NCI-H187 treated with DMSO at 0.1 percent for 48 hours (cell line): ENCODE measurements around the gene GPATCH1.

Experiments used
- DNase-seq: peaks from one replicate; lab custom pipeline; 2025; lab: John Stamatoyannopoulos, UW

Gene GPATCH1

DNA sequence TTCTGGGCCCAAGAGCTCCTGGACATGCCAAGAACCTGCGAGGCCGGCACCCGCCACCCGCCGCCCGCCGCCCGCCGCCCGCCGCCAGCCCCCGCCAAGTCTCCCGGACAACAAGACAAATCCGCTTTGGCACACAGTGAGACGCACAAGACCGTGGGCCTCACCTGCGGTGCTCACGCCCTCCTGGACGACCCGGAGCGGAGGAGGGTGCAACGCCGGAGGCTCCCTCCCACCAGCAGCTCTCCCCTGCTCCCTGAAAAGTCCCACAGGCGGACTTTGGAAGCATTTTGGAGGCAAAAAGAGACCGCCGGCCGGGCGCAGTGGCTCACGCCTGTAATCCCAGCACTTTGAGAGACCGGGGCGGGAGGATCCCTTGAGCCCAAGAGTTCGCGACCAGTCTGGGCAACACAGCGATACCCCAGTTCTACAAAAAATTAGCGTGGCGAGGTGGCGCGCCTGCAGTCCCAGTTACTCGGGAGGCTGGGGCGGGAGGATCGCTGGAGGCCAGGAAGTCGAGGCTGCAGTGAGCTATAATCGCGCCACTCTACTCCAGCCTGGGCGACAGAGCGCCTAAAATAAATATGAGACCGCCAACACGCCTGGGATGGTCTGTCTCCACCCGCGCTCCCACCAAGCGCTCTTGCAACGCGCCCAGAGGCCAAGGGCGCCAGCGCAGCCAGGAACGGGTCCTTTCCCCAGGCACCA, 17.1 kb upstream of the GPATCH1 start:
- no peak for DNase-seq

DNA sequence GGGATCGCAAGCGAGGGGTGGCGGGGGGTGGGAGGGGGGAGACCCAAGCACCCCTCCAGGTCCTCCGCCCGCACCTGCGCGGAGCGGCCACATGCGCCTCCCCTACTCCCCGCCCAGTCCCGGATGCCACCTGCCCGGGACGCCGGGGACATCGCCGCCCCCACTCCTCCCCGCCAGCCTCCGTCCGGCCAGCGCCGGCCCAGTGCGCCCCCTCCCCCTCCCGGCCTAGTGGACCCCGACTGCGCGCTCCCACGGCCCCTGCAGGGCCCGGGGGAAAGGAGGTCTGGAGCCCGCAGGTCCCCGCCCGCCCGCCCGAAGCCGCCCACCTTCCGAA, 16.6 kb upstream of the GPATCH1 start:
- no peak for DNase-seq

GRCh38 chr19:33064792-33065550, 16.0 kb upstream of the GPATCH1 start, which contains the start of gene RHPN2:
Gene RHPN2 (minus strand): TSS chr19:33064888. CDS start chr19:33064852, 36 bp downstream.
- no peak for DNase-seq

DNA sequence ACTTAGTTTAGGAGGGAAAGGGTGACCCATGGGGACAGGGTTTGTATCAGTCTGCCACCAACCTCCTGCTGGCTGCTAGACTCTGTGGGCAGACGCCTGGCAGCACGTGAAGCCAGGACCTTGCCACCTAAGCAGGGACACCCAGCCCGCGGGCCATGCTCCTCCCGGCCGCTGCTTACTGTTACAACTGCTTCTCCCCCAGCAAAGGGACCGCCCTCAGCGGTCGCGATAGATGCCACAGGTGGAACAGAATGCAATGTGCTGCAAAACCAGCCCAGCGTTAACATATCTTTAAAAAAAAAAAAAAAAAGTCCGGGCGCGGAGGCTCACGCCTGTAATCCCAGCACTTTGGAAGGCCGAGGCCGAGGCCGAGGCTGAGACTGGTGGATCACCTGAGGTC, 14.4 kb upstream of the GPATCH1 start:
- DNase-seq: no peak

DNA sequence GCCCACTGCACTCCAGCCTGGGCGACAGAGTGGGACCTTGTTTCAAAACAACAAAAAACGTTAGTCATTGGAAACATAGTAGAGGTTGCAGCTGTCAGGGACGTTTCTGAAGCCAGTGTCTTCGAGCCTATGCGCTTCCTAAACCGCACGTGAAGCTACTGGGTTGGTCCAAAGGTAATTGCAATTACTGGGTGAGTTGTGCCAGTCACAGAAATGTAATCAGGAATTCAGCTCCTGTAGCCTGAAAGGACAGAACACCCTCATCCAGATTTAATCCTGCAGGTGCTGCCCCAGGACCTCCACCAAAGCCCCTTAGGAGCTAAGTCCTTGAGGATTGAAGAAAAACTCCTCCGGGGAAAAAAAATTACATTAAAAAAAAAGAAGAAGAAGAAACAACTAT, 13.9 kb upstream of the GPATCH1 start:
- DNase-seq: no peak

- DNase-seq: no peak
Observed at GRCh38 chr19:33071887-33072286, 9.1 kb upstream of the GPATCH1 start.

- no peak for DNase-seq
Observed at GRCh38 chr19:33075519-33075918, 5.5 kb upstream of the GPATCH1 start.

DNA sequence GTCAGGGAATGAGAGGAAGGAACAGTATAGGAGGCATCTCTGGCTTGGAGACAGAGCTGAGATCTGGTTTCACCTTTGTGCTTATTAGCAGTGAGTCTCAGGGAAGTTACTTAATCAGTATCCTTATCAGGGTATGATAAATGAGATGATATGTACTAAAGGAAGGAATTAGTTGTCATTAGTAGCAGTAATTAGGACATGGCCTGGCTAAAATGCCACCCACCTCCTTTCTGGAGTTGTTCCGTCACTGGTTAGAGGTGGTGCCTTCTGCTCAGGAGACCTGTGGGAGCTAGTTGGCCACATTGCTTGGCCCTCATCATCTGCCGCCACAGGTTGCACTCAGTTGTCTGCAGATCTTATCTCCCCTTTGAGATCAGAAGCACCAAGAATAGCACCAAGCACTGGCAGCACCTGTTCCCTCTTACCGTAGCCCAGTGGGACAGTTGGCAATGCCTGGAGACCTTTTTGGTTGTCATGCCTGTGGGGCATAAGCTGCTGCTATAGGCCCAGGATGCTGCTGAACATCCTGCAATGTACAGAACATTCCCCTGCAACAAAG, 4.7 kb downstream of the GPATCH1 start:
- DNase-seq: no peak

DNA sequence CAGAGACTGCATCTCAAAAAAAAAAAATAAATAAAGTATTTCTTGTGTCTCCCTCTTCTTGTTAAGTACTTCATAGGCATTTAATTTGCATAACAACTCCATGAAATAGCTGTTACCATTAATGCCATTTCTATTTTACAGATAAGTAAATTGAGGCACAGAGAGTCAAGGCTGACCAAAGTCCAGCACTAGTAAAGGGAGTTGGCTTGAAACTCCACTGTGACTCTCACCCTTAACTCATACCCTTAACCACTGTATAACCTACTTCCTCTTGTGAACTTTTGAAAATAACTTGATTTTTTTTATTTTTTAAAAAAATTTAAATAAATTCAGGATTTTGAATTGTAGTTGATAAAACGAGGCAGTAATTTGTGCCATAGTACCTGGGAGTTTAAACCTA, 6.0 kb downstream of the GPATCH1 start:
- no peak for DNase-seq

- no peak for DNase-seq
Observed at GRCh38 chr19:33089010-33089409, 8.0 kb downstream of the GPATCH1 start.

DNA sequence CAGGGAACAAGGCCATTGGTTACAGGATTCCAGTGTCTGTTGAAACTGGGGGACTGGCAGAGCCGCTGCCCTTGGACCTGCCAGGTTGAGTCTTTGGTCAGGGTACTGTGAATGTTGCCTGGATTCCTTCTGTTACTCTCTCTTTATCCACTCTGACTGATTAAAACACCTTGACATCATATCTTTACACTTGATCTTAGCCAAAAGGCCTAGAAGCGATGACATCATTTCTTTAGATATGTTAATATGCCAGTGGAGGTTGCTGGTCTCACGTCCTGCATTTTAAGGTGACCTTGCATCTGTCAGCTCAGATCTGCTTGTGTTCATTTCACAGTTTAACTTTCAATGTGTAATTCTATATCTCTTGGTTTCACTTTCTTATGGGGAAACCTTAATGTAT, 9.2 kb downstream of the GPATCH1 start:
- DNase-seq: no peak

DNA sequence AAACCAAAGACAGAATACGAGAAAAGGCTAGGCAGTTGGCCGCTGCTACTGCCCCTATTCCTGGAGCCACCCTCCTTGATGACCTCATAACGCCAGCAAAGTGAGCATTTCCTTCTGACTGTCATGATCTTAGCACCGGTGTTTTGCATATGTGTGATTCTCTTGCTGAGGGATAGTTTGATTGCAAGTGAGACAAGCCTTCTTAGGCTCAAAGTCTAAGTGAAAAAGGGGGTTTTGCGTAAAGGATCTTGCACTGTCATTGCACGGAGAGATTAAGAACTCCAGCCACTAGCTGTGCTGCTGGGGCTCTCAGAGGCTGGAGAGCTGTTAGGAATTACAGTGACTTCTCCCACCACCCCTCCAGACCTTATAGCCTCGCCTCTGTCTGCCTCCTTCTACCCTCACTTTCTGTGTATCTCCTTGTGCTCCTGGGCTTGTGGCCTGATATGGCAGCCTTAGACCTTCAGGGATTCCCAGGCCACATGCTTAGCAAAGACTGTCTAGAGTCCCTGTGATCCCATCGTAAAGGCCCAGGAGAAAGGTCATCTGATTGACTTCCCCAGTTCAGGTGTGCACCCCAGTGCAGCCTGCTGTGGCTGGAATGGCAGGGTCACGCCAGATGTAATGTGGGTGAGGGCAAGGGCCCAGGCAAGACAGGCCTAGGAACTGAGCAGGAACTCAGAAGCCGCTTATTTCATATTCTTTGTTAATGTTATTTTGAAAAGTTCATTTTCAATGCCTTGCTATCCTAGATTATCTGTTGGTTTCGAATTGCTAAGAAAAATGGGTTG, 12.6 kb downstream of the GPATCH1 start:
- no peak for DNase-seq

DNA sequence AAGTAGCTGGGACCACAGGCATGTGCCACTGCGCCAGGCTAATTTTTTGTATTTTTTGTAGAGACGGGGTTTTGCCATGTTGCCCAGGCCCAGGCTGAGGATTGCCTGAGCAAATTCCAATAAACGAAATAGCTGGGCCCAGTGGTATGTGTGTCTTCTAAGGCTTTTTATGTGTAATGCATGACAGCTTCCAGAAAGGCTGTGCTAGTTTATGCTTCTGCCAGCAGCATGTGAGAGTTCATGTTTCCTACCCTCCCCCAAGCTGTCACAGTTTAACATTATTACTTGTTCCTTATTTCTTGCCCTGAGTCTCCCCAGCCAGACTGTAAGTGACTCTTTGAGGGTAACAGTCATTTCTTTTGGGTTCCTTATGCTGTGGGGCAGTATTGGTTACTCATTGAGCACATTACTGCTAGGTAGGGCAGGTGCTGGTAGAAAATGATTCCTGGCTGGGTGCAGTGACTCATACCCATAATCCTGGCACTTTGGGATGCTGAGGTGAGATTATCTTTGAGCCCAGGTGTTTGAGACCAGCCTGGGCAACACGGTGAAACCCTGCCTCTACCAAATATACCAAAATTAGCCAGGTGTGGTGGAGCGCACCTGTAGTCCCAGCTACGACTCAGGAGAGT, 13.6 kb downstream of the GPATCH1 start:
- DNase-seq: no peak

DNA sequence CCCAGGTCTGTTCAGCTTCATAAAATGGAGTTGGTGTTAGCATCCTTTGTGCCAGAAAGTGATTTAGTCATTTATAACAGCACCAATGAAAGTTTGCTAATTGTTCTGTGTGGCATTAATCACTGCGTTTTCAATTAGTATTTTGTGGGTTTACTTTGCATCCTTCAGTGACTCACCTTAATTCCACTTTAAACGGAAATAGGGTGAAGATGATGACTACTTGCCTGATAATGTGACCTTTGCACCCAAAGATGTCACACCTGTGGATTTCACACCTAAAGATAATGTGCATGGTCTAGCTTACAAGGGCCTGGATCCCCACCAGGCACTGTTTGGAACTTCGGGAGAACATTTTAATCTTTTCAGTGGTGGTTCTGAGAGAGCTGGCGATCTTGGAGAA, 15.0 kb downstream of the GPATCH1 start:
- no peak for DNase-seq

- no peak for DNase-seq
Observed at GRCh38 chr19:33098055-33098534, 17.1 kb downstream of the GPATCH1 start.

- no peak for DNase-seq
Observed at GRCh38 chr19:33100894-33101644, 20.1 kb downstream of the GPATCH1 start.

DNA sequence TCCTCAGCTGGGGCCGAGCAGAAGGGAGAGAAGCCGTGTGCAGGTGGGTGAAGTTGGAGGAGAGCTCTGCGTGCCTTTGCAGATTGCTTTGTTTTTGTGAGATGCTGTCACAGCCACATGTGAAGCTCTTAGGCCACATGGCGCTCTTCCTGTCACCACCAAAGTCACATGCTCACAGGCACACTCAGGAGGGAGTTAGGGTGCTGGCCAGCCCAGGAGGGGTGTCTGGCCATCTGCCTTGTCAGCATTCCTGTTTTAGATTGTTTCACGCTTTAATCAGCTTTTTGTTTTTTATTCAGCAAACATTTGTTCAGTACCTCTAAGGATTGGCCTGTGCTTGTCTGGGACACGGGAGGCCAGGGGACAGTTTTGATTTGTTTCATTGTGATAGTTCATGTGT, 21.9 kb downstream of the GPATCH1 start:
- no peak for DNase-seq

DNA sequence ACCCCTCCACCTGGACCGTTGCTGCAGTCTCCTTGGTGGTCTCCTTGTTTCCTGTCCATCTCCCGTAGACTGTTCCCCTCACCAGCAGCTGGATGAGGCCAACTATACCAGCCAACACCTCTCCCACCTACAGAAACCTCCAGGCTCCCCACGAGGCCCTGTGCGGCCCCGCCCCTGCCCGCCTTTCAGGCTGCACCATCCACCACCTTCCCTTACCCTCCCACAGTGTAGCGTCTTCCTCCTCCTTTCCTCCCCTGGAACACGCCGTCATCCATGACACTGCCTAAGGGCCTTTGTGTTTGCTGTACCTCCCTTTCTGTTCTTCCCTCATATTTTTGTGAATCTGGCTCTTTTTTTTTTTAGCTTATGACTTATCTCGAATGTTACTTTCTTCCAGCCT, 27.2 kb downstream of the GPATCH1 start:
- no peak for DNase-seq

GRCh38 chr19:33110137-33110910, 29.3 kb downstream of the GPATCH1 start:
- no peak for DNase-seq

GRCh38 chr19:33111587-33111986, 30.6 kb downstream of the GPATCH1 start:
- no peak for DNase-seq
